Adrenal gland (tissue), 12 donors: Measurements from ENCODE around the gene SPOCK1. TPM values are rescaled to one million over a fixed set of nuclear protein-coding genes. Genes with fewer than 3 reads are reported as not detected.

ENCODE experiments used
- DNase-seq, 7 donors: peaks; one replicate each; pipeline ENCODE4 v3.0.0-alpha.2; 2019 to 2020
- H3K27ac ChIP-seq, 5 donors: fragments of 200-600 bp; sonication (generic) in 4 of 5; 1 replicate in 3 of 5; 2 replicates in 2 of 5; pipeline versions ENCODE4 v1.5.1 to v1.8.0; 2016 to 2020; ENCODE audit warnings: mild to moderate bottlenecking in 1 of 5
- H3K27me3 ChIP-seq: fragments of 200-600 bp; 2 replicates; pipeline ENCODE4 v1.8.0; 2021
- H3K36me3 ChIP-seq, 2 donors: fragments of 200-600 bp; replicated peaks in 1 of 2; 1 replicate in 1 of 2; 2 replicates in 1 of 2; pipeline versions ENCODE4 v1.5.1 to v1.8.0; 2018 to 2022
- H3K4me1 ChIP-seq, 2 donors: fragments of 200-600 bp; replicated peaks in 1 of 2; 1 replicate in 1 of 2; 2 replicates in 1 of 2; pipeline versions ENCODE4 v1.5.1 to v1.8.0; 2018 to 2021
- H3K4me3 ChIP-seq, 4 donors: fragments of 200-600 bp; sonication (generic) in 3 of 4; one replicate each; pipeline ENCODE4 v1.5.1; 2016 to 2018
- H3K9me3 ChIP-seq, 3 donors: fragments of 200-600 bp; sonication (generic) in 1 of 3; replicated peaks in 1 of 3; 1 replicate in 2 of 3; 2 replicates in 1 of 3; pipeline versions ENCODE4 v1.5.1 to v1.8.0; 2016 to 2021
- CTCF ChIP-seq, 6 experiments: fragments of 450-650 bp in 4 of 6; fragments of 200-600 bp in 2 of 6; sonication (generic) in 1 of 6; IDR thresholded peaks; 1 replicate in 5 of 6; 2 replicates in 1 of 6; pipeline versions ENCODE4 v1.5.1 to v1.8.0; 2016 to 2021; ENCODE audit warnings: antibody characterized with exemption in 6 of 6, mild to moderate bottlenecking in 2 of 6, moderate library complexity in 1 of 6
- POLR2A ChIP-seq, 2 donors: fragments of 450-650 bp; IDR thresholded peaks; one replicate each; pipeline ENCODE4 v1.6.1; 2017; ENCODE audit warnings: antibody characterized with exemption in 2 of 2, mild to moderate bottlenecking in 2 of 2, moderate library complexity in 1 of 2
- WGBS, 4 donors: extraction: QIAGEN DNeasy Blood & Tissue Kit in 2 of 4; methylation state at CpG; one replicate each; pipeline versions ENCODE4 v1.1.5 to v1.1.7; 2013 to 2017; 5-methylcytosine and 5-hydroxymethylcytosine counted together
- intact Hi-C, 2 donors: fragments of 100-400 bp; cut with DNase I; formaldehyde crosslinking; loops; one replicate each; pipeline versions ENCODE4 v1.14.1 to v1.15.0; 2022 to 2023
- polyA plus RNA-seq, 3 donors: library from polyadenylated mRNA; stranded (reverse); fragments of 200-250 nt in 2 of 3; fragments of 350-450 nt in 1 of 3; fragmentation: Illumina TruSeq in 1 of 3; extraction: RNeasy Lipid Tissue Mini Kit (QIAGEN cat#74804) in 1 of 3; gene quantifications; one replicate each; pipeline ENCODE4 v1.2.3, GENCODE V29; 2013 to 2014
- total RNA-seq, 9 donors: library from RNA; depleted of rRNA in 4 of 9; stranded (reverse); fragments of >200 nt in 4 of 9; fragments of 120-200 nt in 1 of 9; fragmentation: NEBNext Ultra II Directional in 1 of 9; extraction: Animal tissue kit (Norgen Biotek cat#: 25700) in 1 of 9; gene quantifications; one replicate each; pipeline versions ENCODE4 v1.1.0 to v1.2.4, GENCODE V29; 2013 to 2023
- donor health status: healthy with polysubstance abuse.
- donor health status: Bipolar disorder and iron deficiency.
- donor health status: DM: yes; HTN: yes; CAD: no.
- donor health status: DM: no; HTN: no; CAD: no.
- donor health status: DM: no; HTN: no; CAD: no.
- donor health status: DM: yes; HTN: yes; CAD: no.

SPOCK1 gene
- total and polyA plus RNA-seq, 12 donors, result 5.4 to 102 (median 55.6) TPM

- Histone ChIP-seq H3K9me3 (no peaks in the 10 kb centered on the region), H3K27me3 (no peaks in the 10 kb centered on the region), H3K27ac (no peak overlapping the region), H3K4me1 (peaks cover 0 to 16% of the 10 kb centered on the region in 2 donors), H3K4me3 (no peak overlapping the region), H3K36me3 (no peaks in the 10 kb centered on the region)
- intact Hi-C loops, result no loop called here
- no peak for DNase-seq
- TF ChIP-seq POLR2A (IDR thresholded peaks at IDR 0.05) (no peak), CTCF (IDR thresholded peaks at IDR 0.05) (no peak)
- WGBS, 4 donors, result 76 to 94% (median 89%) methylated on average over 2 of the region's 2 CpGs
These were observed 229.2 kb downstream of the SPOCK1 start for GRCh38 chr5:137269946-137270345.

- H3K4me1 ChIP-seq, result peaks cover 0 to 16% of the 10 kb centered on the region in 2 donors
- intact Hi-C loops, result no loop called here
- WGBS, 4 donors, result 17 to 49% (median 49%) methylated on average over 2 of the region's 2 CpGs
- no peaks in the 10 kb centered on the region for H3K36me3 ChIP-seq
- H3K4me3 ChIP-seq, result no peak overlapping the region
- DNase-seq, result no peak
- no peaks in the 10 kb centered on the region for H3K9me3 ChIP-seq
- no peaks in the 10 kb centered on the region for H3K27me3 ChIP-seq
- peak overlapping the region in 1 of 5 donors; percentile 14 for H3K27ac ChIP-seq
- TF ChIP-seq CTCF (IDR thresholded peaks at IDR 0.05), result no peak
These were observed 229.9 kb downstream of the SPOCK1 start for GRCh38 chr5:137269274-137269673.

GRCh38 chr5:137268646-137269045 is 230.5 kb downstream of the SPOCK1 start:
- no peaks in the 10 kb centered on the region for H3K9me3 ChIP-seq
- peak overlapping the region in 1 of 5 donors; percentile 1 for H3K27ac ChIP-seq
- no peak overlapping the region for H3K4me3 ChIP-seq
- H3K36me3 ChIP-seq, result no peaks in the 10 kb centered on the region
- H3K4me1 ChIP-seq, result peaks cover 0 to 16% of the 10 kb centered on the region in 2 donors
- DNase-seq, result no peak
- 61 to 100% (median 75%) methylated on average over 1 of the region's 1 CpG for WGBS, 4 donors
- no peak for TF ChIP-seq POLR2A (IDR thresholded peaks at IDR 0.05)
- no peak for TF ChIP-seq CTCF (IDR thresholded peaks at IDR 0.05)
- intact Hi-C loops, result no loop called here
- H3K27me3 ChIP-seq, result no peaks in the 10 kb centered on the region

- H3K4me3 ChIP-seq, result no peak overlapping the region
- no peaks in the 10 kb centered on the region for H3K27me3 ChIP-seq
- TF ChIP-seq CTCF (IDR thresholded peaks at IDR 0.05), result no peak
- TF ChIP-seq POLR2A (IDR thresholded peaks at IDR 0.05), result no peak
- no peaks in the 10 kb centered on the region for H3K36me3 ChIP-seq
- no peaks in the 10 kb centered on the region for H3K9me3 ChIP-seq
- no peak for DNase-seq
- H3K4me1 ChIP-seq, result peaks cover 0 to 16% of the 10 kb centered on the region in 2 donors
- H3K27ac ChIP-seq, result no peak overlapping the region
- WGBS, 4 donors, result 77 to 84% (median 80%) methylated on average over 4 of the region's 4 CpGs
- intact Hi-C loops, result no loop called here
These were observed 232.9 kb downstream of the SPOCK1 start for GRCh38 chr5:137266186-137266585.
